Right atrium auricular region (tissue), 2 donors: ENCODE results near the gene TRPM3. TPM values are rescaled to one million over a fixed set of nuclear protein-coding genes. Genes with fewer than 3 reads are reported as not detected.
"Not testable (repeated sequence)": the region's sequence is repeated elsewhere in the genome, so short reads cannot be mapped to it uniquely, and the experiment has no call there.

Source experiments
- DNase-seq: peaks from one replicate; pipeline ENCODE4 v3.0.0-alpha.2; 2019; ENCODE audit warnings: low spot score
- H3K27ac ChIP-seq, 2 donors: fragments of 200-600 bp; sonication (generic); 1 replicate in 1 of 2; 2 replicates in 1 of 2; pipeline ENCODE4 v1.5.1; 2016 to 2019
- H3K27me3 ChIP-seq, 2 donors: fragments of 200-600 bp; sonication (generic); one replicate each; pipeline versions ENCODE4 v1.5.1 to v1.6.0; 2017 to 2019
- H3K36me3 ChIP-seq: fragments of 200-600 bp; sonication (generic); one replicate; pipeline ENCODE4 v1.5.1; 2016
- H3K4me1 ChIP-seq, 2 donors: fragments of 200-600 bp; sonication (generic); one replicate each; pipeline versions ENCODE4 v1.5.1 to v1.6.0; 2017 to 2019
- H3K4me3 ChIP-seq, 2 donors: fragments of 200-600 bp; sonication (generic); 1 replicate in 1 of 2; 2 replicates in 1 of 2; pipeline ENCODE4 v1.5.1; 2017 to 2019; ENCODE audit warnings: mild to moderate bottlenecking in 1 of 2, moderate library complexity in 1 of 2
- H3K9me3 ChIP-seq, 2 donors: fragments of 200-600 bp; sonication (generic); one replicate each; pipeline ENCODE4 v1.5.1; 2019
- total RNA-seq, 2 donors: library from RNA; depleted of rRNA; stranded (reverse); fragments of >200 nt; gene quantifications; one replicate each; pipeline ENCODE4 v1.1.0, GENCODE V29; 2016
- TF ChIP-seq, protein P1 (sequence below), 2 donors: fragments of 200-600 bp; sonication (generic); IDR thresholded peaks; one replicate each; pipeline ENCODE4 v1.5.1; 2019; ENCODE audit warnings: antibody characterized with exemption in 2 of 2

Gene TRPM3
- total RNA-seq, 2 donors from 2014 or later = 0.59 to 1.5 TPM

DNA sequence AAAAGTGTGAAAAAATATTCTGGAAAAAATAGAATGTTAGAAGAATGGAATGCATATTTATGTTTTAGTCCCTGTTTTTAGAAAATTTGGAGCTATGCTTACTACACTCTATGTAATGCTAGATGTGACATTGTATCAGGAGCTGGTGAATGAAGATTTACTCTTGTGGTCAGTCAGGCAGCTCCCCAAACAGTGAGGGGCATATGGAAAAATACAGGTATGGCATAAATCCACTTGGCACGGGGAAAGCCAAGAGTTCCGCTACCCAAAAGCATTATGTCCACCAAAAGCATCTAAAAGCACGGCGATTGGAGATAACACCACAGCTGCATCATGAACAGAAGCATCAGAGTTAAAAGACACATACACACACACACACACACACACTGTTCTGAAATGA is 486.7 kb downstream of the TRPM3 start:
- Histone ChIP-seq H3K9me3 (no peaks in the 10 kb centered on the region), H3K27me3 (no peaks in the 10 kb centered on the region), H3K27ac (no peak overlapping the region), H3K36me3 (no peaks in the 10 kb centered on the region), H3K4me1 (no peaks in the 10 kb centered on the region), H3K4me3 (no peak overlapping the region)
- TF ChIP-seq, protein P1, sequence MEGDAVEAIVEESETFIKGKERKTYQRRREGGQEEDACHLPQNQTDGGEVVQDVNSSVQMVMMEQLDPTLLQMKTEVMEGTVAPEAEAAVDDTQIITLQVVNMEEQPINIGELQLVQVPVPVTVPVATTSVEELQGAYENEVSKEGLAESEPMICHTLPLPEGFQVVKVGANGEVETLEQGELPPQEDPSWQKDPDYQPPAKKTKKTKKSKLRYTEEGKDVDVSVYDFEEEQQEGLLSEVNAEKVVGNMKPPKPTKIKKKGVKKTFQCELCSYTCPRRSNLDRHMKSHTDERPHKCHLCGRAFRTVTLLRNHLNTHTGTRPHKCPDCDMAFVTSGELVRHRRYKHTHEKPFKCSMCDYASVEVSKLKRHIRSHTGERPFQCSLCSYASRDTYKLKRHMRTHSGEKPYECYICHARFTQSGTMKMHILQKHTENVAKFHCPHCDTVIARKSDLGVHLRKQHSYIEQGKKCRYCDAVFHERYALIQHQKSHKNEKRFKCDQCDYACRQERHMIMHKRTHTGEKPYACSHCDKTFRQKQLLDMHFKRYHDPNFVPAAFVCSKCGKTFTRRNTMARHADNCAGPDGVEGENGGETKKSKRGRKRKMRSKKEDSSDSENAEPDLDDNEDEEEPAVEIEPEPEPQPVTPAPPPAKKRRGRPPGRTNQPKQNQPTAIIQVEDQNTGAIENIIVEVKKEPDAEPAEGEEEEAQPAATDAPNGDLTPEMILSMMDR (IDR thresholded peaks at IDR 0.05) = no peak
- DNase-seq = no peak

DNA sequence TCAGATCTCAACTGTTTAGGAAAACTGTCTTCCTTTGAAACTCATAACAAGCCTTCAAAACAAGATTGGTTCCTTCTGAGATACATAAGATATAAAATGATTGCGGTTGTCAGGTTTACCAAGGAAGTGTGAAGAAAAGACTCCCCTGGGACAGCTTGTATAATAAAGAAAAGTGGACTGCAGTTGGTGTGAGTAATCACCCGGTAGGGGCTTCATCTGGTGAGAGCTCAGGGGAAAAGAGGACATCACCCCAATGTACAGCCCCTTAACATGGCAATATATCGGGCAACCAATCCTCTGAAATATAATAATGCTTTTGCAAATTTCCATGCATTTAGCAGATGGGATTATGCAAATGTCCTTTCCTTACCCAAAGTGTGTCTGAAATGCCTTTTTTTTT is 490.4 kb downstream of the TRPM3 start:
- no peak for DNase-seq
- no peaks in the 10 kb centered on the region for H3K4me1 ChIP-seq
- no peaks in the 10 kb centered on the region for H3K36me3 ChIP-seq
- TF ChIP-seq, protein P1 (IDR thresholded peaks at IDR 0.05) = no peak
- no peak overlapping the region for H3K27ac ChIP-seq
- H3K9me3 ChIP-seq = no peaks in the 10 kb centered on the region
- H3K4me3 ChIP-seq = no peak overlapping the region
- no peaks in the 10 kb centered on the region for H3K27me3 ChIP-seq

DNA sequence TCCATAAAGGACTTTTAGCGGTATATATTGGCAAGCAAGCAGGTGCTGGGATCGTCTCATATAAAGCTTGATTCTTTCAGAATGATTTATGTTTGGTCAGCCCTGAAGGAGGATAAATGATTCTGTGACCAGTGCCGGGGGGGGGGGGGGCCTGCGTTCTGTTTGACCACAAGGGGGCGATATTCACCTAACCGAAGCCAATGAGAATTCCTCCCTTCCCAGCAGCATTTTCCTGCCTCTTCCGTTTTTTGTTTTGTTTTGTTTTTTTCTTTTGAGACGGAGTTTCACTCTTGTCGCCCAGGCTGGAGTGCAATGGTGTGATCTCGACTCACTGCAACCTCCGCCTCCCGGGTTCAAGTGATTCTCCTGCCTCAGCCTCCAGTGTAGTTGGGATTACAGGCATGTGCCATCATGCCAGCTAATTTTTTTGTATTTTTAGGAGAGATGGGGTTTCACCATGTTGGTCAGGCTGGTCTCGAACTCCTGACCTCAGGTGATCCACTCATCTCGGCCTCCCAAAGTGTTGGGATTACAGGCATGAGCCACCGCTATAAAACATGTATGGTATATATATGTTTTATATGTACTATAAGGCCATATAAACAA is 492.2 kb downstream of the TRPM3 start:
- not testable (repeated sequence) for H3K27ac ChIP-seq, H3K27me3 ChIP-seq, H3K36me3 ChIP-seq, H3K4me3 ChIP-seq, H3K9me3 ChIP-seq, DNase-seq, H3K4me1 ChIP-seq
- TF ChIP-seq, protein P1 (IDR thresholded peaks at IDR 0.05) = peak; percentile 9 to 43

DNA sequence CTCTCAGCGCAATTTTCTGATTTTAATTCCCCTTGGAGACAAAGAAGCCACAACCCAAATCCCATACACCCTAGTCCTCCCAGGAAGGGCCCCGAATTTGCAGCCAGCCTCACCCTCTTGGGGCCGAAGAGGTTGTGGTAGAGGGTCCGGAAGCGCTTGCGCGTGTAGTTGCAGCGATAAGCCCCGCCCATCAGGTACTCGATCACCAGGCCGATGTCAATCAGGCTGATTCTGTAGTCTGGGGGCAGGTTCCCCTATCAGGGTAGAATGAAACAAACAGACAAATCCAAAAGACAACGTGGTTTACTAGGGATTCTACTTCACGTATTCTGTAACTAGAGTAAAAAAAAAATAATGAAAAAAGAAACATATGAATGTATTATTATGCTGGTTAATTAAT is 496.3 kb downstream of the TRPM3 start:
- TF ChIP-seq, protein P1 (IDR thresholded peaks at IDR 0.05) = no peak
- Histone ChIP-seq H3K27ac (no peak overlapping the region), H3K36me3 (no peaks in the 10 kb centered on the region), H3K4me3 (no peak overlapping the region), H3K27me3 (no peaks in the 10 kb centered on the region), H3K4me1 (no peaks in the 10 kb centered on the region), H3K9me3 (no peaks in the 10 kb centered on the region)
- no peak for DNase-seq

DNA sequence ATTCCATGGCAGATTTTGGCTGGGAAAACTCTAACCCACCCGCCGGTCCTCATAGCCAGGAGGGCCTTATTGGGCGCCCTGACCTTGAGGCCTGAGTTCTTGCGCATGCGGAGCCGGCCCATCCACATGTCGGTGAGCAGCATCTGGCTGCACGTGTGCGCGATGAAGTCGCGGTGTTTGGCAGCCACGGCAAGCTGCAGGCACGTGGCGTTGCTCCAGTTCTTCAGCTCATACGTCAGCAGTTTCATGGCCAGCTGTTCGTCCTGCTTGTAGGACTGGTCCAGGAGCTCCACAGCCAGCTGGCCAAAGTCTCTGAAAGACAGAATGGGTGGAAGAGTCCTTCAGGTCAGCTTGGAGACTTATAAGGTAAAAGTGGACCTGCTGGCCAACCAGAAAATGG is 502.6 kb downstream of the TRPM3 start:
- Histone ChIP-seq H3K4me3 (no peak overlapping the region), H3K4me1 (peaks cover 0 to 23% of the 10 kb centered on the region in 2 donors), H3K27ac (no peak overlapping the region), H3K36me3 (no peaks in the 10 kb centered on the region), H3K9me3 (no peaks in the 10 kb centered on the region), H3K27me3 (no peaks in the 10 kb centered on the region)
- DNase-seq = no peak
- TF ChIP-seq, protein P1 (IDR thresholded peaks at IDR 0.05) = no peak
